ENCODE results near the gene ATRNL1.
A peak's percentile ranks its signal among the peaks of the same experiment; 100 is the strongest.
"Not testable (repeated sequence)": the region's sequence is repeated elsewhere in the genome, so short reads cannot be mapped to it uniquely, and the experiment has no call there.

The ATRNL1 gene

DNA sequence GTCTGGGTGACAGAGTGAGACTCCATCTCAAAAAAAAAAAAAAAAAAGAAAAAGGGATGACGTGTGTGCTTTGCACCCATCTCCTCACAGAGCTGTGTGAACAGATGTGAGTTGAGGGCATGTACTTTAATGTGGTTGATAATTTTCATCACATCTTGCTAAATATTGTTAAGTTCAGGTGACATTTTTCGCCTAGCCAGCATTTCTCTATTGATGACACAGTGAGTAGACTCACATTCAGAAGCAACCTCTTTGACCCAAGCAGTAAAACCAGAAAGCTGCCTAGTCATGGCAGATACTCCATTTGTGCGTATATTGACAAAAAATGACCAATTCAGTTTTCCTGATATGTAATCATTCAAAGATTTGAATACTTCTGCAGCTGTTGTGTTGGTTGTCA lies 126.0 kb downstream of the ATRNL1 start:
- DNase-seq, result no peak

- no peak for DNase-seq
Observed at GRCh38 chr10:115222039-115222438, 128.9 kb downstream of the ATRNL1 start.

DNA sequence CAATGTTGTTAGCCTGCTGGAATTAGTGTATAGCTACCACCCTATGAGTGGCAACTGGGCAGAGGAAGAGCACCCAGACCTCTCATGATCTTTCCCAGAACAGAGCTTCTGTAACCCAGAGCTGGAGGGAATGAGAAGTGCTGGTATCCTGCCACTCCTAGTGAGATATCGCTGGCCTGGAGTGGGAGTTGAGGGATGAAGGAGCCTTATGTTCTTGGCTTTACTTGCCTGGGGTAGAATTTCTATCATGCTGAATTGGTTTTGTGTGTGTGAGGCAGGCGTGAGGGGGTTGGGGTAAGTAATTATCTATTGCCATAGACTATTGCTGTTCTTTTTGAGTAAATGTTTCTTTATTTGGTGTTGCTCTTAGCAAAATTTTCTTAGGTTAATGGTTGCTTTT lies 146.6 kb downstream of the ATRNL1 start:
- no peak for DNase-seq

GRCh38 chr10:115250784-115251183 lies 157.6 kb downstream of the ATRNL1 start:
- no peak for DNase-seq

GRCh38 chr10:115253765-115254164 lies 160.6 kb downstream of the ATRNL1 start:
- DNase-seq, result not testable (repeated sequence)

- no peak for DNase-seq
Observed at GRCh38 chr10:115272482-115272881, 179.3 kb downstream of the ATRNL1 start.

- no peak for DNase-seq
Observed at GRCh38 chr10:115278294-115278693, 185.1 kb downstream of the ATRNL1 start.

DNA sequence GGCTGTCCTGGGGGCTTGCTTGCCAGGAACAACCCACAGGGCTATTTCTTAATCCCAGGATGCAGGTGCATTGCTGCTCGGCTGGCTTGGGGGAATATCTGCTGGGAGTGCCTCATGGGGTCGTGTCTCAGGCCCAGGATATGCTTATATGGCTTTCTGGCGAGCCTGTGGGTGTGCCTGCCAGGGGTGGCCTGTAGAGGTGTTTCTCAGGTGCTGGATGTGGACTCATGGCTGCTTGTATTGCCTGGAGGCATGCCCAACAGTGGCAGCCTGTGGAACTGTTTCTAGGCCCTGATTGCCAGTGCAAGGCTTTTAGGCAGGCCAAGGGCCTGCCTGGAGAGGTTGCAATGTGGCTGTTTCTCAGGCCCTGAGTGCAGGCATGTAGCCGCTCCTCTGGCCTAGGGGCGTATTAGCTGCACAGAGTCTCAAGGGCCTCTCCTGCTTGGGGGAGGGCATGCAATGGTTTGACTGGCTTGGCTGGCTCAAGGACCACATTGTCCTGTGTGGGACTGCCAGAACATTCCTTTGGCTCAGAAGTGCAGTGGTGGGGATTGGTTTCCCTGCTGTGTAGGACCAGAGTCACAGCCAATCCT lies 202.1 kb downstream of the ATRNL1 start:
- no peak for DNase-seq

DNA sequence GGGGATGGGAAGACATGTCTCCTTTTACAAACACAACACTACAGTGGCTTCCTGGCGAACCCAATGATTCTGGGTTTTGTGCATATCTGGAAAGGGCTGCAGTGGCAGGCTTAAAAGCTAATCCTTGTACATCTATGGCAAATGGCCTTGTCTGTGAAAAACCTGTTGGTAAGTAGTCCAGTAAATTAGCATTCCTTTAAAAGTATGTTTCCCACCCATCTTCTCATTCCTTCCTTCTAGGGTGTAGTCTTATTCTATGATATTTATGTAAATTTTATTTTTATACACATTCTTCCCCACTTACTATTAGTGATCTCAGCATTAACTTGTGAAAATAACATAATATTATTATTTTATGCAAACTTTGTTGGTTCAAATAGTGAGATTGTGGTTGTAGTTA lies 206.9 kb downstream of the ATRNL1 start:
- DNase-seq, result no peak

- DNase-seq, result not testable (repeated sequence)
Observed at GRCh38 chr10:115319669-115320068, 226.5 kb downstream of the ATRNL1 start.

DNA sequence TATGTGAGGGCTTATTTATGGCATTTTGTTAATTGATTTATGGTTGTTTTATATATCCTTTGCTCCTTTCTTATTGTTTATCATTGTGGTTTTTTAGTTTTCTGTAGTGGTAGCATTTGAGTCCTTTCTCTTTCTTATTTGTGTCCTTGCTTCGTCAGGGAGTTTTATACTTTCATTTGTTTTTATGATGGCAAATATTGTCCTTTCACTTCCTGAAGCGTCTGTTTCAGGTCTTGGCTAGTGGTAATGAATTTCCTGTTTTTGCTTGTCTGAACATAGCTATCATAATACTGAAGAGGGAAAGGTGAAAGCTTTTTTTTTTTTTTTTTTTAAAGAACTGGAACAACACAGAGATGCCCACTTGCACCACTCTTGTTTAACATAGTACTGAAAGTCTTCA lies 228.2 kb downstream of the ATRNL1 start:
- DNase-seq, result no peak

GRCh38 chr10:115328331-115328730 lies 235.2 kb downstream of the ATRNL1 start:
- DNase-seq, result no peak

DNA sequence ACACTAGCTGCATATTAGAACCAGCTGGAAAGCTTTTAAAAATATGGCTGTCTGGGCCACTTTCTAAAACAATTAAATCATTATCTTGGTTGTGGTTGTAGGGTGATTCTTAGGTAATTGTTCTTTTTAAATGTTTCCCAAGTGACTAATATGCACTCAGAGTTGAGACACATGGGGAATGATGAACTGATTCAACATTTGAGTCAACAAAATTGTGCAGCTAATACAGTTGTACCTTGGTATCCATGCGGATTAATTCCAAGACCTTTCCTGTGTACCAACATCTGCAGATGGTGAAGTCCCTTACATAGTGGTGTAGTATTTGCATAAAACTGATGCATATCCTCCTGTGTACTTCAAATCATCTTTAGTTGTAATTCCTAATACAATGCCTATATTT lies 242.2 kb downstream of the ATRNL1 start:
- no peak for DNase-seq

DNA sequence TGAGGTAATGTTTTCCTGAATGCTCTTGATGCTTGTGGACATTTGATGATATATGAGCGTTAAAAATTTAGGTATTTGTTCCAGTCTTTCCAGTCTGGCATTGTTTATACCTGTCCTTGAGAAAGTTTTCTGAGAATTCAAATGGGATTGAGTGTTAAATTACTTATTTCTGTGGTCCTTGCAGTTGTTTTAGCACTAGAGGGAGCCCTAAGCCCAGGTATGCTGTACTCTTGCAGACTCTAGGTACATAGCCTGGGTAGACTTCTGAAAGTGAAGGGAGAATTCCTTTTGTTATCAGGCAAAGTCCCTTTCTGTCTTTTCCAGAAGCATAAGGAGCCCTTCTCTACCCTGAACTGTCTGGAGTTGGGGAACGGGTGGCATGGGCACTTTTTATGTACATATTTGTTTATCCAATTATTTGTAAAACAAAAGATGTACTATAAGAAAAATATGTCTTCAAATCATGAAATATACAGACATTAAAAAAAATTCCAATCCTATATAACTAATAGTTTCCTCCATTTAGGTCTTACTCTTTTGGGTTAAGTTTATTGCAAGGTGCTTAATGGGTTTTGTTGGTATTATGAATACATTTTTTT lies 262.1 kb downstream of the ATRNL1 start:
- DNase-seq, result peak; percentile 28 to 84 (median 35)

GRCh38 chr10:115367920-115368319 lies 274.8 kb downstream of the ATRNL1 start:
- not testable (repeated sequence) for DNase-seq

- DNase-seq, result no peak
Observed at GRCh38 chr10:115379064-115379463, 285.9 kb downstream of the ATRNL1 start.

- DNase-seq, result no peak
Observed at GRCh38 chr10:115384665-115385064, 291.5 kb downstream of the ATRNL1 start.

- no peak for DNase-seq
Observed at GRCh38 chr10:115390607-115391006, 297.4 kb downstream of the ATRNL1 start.

DNA sequence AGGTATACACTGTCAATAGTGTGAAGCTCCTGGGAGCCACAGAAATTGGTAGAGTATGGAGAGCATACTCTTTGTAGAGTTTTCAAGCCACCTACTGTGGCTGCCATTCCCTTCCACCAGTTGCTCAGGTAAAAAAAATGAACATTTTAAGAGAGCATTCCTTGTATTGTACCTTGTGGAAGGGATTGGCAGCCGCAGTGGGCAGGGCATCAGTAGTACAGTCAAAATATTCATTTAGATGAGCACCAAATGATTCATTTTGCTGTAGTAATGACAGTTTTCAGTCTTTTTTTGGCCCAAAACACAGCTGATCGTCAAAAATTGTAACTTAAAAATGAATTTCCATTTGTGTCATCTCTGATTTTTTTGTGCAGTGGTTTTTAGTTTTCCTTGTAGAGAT lies 304.9 kb downstream of the ATRNL1 start:
- no peak for DNase-seq

GRCh38 chr10:115402699-115403098 lies 309.5 kb downstream of the ATRNL1 start:
- DNase-seq, result no peak

DNA sequence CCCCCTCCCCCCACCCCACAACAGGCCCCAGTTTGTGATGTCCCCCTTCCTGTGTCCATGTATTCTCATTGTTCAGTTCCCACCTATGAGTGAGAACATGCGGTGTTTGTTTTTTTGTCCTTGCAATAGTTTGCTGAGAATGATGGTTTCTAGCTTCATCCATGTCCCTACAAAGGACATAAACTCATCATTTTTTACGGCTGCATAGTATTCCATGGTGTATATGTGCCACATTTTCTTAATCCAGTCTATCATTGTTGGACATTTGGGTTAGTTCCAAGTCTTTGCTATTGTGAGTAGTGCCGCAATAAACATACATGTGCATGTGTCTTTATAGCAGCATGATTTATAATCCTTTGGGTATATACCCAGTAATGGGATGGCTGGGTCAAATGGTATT lies 312.7 kb downstream of the ATRNL1 start:
- DNase-seq, result not testable (repeated sequence)

GRCh38 chr10:115409347-115409746 lies 316.2 kb downstream of the ATRNL1 start:
- no peak for DNase-seq

DNA sequence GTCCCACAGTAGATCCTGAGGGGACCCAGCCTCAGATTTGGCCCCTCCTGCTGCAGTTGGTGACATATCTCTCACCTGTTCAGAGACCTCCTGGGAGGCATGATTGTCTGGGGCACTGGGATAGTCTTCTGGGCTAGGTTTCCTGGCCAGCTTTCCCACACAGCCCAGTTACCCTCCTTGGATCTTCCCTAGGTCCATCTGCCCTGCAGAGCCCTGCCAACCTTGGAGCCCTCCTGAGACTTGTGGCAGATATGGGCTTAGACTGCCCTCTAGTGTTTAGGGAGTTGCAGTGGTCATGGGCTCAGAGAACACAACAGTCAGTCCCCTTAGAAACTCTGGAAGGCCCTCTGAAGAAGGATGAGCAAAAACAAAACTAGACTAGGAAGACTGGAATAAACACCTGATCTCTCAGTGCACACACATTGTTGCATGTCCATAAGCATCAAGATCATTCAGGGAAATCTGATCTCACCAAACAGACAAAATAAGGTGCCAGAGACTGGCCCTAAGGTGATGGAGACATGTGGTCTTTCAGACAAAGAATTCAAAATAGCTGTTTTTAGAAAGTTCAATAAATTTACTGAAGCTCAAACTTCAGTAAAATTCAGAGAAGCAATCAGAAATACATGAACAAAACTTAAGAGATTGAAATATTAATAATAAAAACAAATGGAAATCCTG lies 324.6 kb downstream of the ATRNL1 start:
- DNase-seq, result peak; percentile 1 to 19 (median 6)

GRCh38 chr10:115422624-115423023 lies 329.5 kb downstream of the ATRNL1 start:
- no peak for DNase-seq

- DNase-seq, result no peak
Observed at GRCh38 chr10:115427611-115428010, 334.4 kb downstream of the ATRNL1 start.

Measured in NCI-H1417 (cell line).